Measurements from ENCODE around the gene THOP1.

THOP1 gene

GRCh38 chr19:2804156-2805004 is 19.1 kb downstream of the THOP1 start:
- DNase-seq (ENCODE audit: low read depth): no peak

GRCh38 chr19:2805261-2805900 is 20.1 kb downstream of the THOP1 start:
- no peak for DNase-seq (ENCODE audit: low read depth)

GRCh38 chr19:2805991-2806649 is 20.8 kb downstream of the THOP1 start:
- DNase-seq (ENCODE audit: low read depth): no peak

- DNase-seq (ENCODE audit: low read depth): no peak
These were observed 21.6 kb downstream of the THOP1 start for GRCh38 chr19:2806736-2807378.

- DNase-seq (ENCODE audit: low read depth): no peak
These were observed 22.3 kb downstream of the THOP1 start for GRCh38 chr19:2807379-2808128.

GRCh38 chr19:2808129-2808941 is 23.0 kb downstream of the THOP1 start:
- no peak for DNase-seq (ENCODE audit: low read depth)

- no peak for DNase-seq (ENCODE audit: low read depth)
These were observed 24.3 kb downstream of the THOP1 start for GRCh38 chr19:2809387-2810140.

GRCh38 chr19:2810141-2811091 is 25.1 kb downstream of the THOP1 start:
- DNase-seq (ENCODE audit: low read depth): no peak

- no peak for DNase-seq (ENCODE audit: low read depth)
These were observed 26.0 kb downstream of the THOP1 start for GRCh38 chr19:2811221-2811722.

GRCh38 chr19:2811735-2812413 is 26.6 kb downstream of the THOP1 start:
- no peak for DNase-seq (ENCODE audit: low read depth)

- no peak for DNase-seq (ENCODE audit: low read depth)
These were observed 27.3 kb downstream of the THOP1 start for GRCh38 chr19:2812414-2813234.

GRCh38 chr19:2813235-2814160 is 28.2 kb downstream of the THOP1 start:
- DNase-seq (ENCODE audit: low read depth): no peak

GRCh38 chr19:2814426-2814825 is 29.1 kb downstream of the THOP1 start:
- DNase-seq (ENCODE audit: low read depth): no peak

- no peak for DNase-seq (ENCODE audit: low read depth)
These were observed 29.9 kb downstream of the THOP1 start for GRCh38 chr19:2815191-2815614.

- no peak for DNase-seq (ENCODE audit: low read depth)
These were observed 30.6 kb downstream of the THOP1 start for GRCh38 chr19:2815923-2816322.

GRCh38 chr19:2816641-2817040 is 31.3 kb downstream of the THOP1 start:
- no peak for DNase-seq (ENCODE audit: low read depth)
